Jurkat, Clone E6-1 (cell line): ENCODE results near the gene COA8.

Experiments
- DNase-seq: peaks from one replicate; pipeline ENCODE4 v3.0.0-alpha.2; 2011; ENCODE audit warnings: low read depth, low spot score
- H3K4me3 ChIP-seq: 2 replicates; pipeline ENCODE4 v1.5.1; 2011; ENCODE audit warnings: mild to moderate bottlenecking, low read length, control low read depth, moderate library complexity

The COA8 gene

DNA sequence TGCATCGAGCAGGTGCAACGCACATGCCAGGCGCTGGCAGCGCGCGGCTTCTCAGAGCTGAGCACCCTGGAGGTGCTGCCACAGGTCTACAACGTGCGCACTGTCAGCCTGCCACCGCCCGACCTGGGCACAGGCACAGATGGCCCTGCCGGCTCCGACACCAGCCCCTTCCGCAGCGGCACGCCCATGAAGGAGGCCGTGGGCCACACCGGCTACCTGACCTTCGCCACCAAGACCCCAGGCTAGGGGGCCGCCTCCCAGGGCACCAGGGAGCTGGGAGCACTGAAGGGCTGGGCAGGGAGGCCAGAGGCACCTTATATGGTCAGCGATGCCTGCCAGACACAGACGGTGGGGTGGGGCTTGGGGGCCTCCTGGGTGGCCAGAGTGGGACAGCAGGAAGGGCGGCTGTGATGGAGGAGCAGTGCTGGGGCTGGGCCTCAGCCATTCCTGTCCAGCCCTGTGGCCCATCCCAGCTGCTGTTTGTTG, 28.1 kb upstream of the COA8 start:
- H3K4me3 ChIP-seq: no peak overlapping the region

DNA sequence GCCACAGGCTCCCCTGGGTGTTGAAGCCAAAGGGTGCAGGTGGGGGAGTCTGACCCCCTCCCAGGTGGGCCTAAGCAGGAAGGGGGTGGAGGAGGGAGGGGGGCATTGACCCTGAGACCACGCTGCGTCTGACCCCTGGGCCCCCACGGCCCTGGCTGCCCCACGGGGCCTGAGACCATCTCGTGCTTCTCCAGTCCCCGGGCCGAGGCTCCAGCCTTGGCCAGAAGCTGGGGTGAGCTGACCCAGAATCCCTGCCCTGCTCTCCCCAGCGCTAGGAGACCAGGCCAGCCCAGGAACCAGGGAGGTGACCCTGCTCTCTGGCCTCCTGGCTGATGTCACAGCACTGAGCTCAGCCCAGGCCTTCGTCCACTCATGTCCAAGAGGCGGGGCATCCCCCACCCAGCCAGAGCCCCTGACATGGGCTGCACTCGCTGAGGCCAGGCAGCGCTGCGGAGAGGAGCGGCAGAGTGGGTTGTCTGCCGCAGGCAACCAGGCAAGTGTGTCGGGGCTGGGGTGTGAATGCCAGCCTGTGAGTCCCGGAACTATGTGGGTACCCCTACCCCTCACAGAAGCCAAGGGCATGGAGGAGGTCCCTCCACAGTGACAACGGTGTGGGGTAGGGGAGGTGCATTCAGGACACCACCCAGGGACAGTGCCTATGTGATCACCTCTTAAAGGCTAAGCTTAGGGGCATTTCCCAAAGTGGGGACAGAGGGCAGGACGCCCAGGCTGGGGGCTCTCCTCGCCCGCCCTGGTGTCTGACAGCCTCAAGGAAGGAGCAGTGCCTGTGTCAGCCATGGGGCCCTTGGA, 27.5 kb upstream of the COA8 start:
- DNase-seq: no peak
- no peak overlapping the region for H3K4me3 ChIP-seq

More for the DNA sequence above, 28.1 kb upstream of the COA8 start:
- DNase-seq: no peak

DNA sequence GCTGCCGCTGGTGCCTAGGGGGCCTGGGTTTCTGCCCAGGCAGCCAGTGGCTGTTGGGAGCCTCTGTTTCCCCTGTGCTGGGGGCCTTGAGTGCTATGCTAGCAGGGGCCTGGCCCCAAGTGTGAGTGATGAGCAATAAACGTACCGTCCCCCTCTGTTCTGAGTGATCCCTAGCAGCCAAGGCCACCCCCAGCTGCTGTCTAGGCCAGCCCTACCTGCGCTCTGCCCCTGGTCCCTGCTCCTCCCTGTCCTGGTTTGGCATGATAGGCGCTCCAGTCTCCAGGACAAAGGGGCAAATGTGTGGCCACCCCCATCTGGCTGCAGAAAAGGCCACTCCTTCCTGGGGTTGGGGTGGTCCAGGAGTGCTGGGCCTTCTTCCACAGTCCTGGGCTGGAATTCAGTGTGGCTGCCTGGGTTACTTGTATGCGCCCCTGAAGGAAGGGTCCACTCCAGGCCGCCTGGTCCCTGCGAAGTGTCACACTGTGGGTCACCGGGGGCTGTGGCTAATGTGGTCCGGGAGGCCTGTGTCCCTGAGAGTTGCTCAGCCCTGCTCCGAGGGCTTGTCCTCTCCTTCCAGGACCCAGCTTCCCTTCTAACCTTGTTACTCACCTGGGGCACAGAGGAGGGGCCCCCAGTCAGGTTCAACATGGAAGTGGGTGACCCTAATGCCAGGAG, 26.7 kb upstream of the COA8 start:
- no peak for DNase-seq
- H3K4me3 ChIP-seq: no peak overlapping the region

DNA sequence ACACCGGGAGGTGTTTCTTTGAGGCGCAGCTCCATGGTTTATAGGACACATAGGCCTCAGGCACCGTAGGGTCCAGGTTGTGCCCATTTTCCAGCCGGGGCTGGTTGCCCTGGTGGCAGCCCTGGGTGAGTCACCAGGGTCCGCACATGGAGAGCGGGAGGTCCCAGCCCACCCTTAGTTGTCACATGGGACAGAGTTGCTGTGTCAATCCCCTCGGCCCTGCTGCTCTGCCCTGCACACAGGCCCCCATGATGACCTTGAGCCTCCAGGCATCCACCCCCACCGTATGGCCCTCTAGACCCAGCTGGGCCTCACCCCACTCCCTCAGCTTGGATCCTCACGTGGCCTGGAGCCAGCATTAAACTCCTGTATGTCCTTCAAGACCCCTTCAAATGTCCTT, 26.1 kb upstream of the COA8 start:
- no peak for DNase-seq
- H3K4me3 ChIP-seq: no peak overlapping the region

DNA sequence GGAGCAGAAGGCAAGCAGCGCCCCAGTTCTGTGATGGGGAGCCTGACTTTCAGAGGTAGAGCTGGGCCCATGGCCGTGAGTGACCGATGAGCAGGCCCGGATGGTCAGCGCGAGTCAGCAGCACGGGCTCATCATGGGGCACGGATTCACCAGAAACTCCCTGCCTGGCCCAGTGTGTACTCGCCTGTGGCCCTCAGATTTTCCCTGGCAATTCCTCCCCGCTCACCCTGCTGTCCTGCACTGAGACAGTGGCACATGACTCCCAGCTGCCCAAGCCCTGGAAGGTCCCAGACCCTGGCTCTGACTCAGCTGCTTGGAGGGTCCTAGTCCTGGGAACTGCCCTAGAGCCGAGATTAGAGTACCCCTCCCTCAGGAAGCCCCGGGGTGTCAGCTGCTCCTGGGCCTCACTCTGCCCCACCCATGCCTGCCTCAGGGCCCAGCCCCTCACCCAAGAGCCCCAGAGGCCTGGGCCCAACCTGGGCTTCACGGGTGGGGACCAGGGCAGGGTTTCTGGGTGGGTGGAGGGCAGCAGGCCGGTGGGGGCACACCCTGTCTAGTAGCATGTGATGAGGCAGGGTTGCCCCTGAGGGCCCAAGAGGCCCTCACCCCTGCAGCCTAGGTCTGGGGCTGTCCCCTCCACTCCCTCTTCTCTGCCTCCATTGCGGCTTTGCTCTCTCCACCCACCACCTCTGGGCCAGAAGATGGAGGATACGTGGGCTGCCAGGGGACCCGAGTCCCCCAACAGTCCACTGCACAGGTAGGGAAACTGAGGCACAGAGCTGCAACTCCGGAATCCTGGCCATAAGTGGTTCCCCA, 25.4 kb upstream of the COA8 start:
- H3K4me3 ChIP-seq: no peak overlapping the region
- DNase-seq: no peak

DNA sequence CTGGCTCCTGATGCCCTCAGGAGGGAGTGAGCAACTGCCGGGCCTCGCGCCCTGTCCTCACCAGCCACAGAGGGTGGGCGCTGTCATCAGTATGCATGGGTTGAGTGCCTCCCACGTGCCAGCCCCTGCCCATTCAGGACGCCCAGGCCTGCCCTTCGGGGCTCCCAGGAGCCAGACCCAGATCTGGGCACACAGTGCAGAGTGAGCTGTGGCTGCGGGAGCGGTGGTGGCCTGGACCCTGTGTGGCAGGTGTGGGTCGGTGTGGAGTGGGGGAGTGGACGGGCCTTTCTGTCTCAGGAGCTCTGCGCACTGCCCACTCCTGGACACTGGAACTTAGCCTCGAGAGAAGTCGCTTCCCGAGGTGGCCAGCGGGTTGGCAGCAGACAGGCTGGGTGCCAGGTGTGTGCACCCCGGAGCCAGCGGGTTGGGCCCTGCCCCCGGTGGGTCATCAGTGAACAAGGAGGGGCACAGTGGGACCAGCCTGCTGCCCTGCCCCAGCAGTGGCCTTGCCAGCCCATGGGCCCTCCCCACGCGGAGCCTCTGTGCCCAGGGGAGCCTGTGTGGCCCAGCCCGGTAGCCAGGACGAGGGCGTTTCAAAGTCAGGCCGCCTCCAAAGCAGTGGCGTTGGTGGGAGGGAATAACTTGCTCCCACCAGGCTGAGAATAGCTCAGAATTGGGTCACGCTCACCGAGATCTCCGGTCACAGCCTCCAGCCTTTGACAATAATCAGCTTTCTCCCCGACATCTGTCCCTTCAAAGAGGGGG, 24.3 kb upstream of the COA8 start:
- H3K4me3 ChIP-seq: no peak overlapping the region
- no peak for DNase-seq

DNA sequence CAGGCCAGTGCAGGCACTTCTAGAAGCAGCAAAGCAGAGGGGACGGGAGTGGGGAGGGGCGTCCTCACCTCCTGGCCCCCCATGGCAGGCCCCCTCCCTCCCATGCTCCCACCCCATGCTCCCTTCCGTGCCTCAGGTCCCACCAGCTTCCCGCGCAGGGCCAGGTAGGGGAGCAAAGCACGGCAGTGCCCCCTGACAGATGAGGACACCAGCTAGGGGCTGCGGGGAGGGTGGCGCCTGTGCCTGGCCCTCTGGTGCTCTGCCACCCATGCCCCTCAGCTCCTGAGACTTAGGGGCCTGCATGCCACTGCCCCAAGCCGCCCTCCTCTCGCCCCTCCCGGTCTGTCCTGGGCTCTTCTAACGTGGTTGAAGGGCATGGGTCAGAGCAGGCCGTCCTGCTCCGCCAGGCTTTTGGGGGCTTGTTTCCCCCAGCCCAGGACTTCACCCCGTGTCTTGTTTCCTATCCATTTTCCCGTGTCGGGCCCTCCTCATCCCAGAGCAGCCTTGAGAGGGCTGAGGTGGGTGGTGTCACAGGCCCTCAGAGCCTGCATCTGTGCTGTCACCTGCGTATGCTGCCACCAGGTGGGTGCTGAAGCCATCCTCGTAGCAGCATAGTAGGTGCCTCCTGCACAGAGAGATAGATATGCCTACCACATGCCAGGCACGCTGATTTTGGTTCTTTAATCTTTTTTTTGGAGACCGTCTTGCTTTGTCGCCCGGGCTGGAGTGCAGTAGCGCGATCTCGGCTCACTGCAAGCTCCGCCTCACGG, 23.5 kb upstream of the COA8 start:
- H3K4me3 ChIP-seq: no peak overlapping the region
- DNase-seq: no peak

DNA sequence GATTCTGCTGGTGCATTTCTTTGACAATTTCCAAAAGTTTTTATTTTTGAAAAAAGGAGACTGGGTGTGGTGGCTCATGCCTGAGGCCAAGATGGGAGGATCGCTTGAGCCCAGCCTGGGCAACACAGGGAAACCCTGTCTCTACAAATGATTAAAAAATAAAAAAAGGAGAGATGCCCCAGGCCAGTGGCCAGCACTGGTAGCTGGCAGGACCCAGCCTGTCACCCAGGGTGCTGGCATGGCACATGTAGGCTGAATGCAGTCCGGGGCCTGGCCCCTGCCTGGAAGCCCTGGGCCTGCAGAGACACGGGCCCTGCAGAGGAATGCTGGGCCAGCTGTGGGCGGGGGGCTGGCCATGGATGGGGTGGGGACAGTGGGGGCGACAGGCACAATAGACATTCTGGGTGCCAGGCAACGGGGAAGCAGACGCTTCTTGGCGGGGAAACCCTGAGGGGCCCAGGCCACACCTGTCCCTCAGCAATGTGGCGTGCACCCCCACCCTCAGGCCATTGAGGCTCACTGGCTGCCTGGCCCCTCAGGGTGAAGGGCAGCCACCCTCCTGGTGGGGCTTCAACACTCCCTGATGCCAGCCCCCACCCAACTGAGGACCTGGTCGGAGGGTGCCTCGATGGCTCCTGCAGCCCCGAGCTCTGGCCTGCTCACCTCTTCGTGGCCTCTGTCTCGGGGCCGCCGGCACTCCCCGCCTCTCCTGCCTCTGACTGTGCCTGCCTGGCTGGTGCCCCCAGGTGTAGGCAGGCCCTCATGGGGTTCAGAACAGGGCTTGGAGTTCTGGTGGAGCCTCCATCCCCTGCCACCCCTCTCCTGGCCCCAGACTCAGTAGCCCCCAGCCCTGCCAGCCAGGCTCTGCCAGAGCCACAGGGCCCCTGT, 21.7 kb upstream of the COA8 start:
- no peak for DNase-seq
- no peak overlapping the region for H3K4me3 ChIP-seq

DNA sequence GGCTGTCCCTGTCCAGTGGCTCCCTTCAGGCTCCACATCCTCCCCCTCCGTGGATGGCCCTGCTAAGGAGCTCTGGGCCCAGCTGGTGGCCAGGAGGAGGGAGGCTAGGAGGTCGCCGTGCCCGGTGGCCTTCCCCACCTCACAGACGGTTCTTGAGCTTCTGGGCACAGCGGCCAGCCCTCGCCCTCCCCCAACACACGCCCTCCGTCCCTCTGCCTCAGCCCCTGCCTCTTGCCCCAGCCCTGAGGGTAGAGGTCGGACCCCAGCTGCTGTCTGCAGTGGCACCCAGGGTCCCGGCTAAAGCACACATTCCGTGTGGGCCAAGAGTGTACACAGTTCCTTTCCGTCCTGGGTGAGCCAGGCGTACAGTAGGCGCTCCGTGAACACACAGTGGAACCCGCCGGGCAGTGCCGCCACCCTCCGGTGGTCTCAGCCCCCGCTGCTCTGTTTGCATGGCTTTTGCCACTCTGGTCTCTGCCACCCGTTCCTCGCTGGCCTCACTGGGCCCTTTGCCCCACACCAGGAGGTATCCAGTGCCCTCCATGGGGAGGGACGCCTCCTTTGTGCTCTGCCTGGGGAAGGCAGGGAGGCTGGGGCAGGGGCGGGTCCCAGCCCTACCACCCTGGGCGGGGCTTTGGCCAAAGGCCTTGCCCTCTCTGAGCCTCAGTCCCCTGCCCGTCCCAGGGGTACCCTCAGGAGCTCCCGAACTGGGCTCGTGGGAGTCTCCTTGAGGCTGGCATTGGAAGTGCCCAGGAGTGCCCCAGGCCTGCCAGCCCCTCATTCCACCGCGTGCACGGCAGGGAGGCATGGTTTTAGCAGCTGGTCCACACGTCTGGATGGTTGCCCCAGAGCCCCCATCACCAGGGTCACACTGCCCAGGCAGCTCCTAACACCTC, 20.8 kb upstream of the COA8 start:
- DNase-seq: no peak
- no peak overlapping the region for H3K4me3 ChIP-seq

DNA sequence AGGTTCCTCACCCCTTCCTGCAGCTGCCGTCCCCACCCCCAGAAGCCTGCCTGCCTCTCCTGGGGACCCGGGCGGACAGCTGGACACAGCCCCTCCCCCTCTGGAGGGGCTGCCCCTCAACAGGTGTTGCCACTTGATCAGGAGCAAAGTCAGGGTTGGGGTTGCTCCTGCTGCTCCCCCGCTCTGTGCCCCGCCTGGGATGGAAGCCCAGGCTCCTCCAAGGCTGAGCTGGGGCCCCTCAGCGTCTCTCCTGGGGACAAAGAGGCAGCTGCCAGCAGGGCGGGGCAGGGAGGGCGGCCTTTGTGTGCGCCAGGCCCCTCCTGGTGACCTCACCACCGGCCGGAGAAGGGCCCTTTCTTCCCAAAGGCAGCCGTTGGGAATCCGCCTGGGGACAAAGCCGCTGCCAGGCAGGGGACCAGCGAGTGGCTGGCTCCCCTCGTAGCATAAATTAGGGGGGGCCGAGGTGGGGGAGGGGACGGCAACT, 20.1 kb upstream of the COA8 start:
- no peak for DNase-seq
- no peak overlapping the region for H3K4me3 ChIP-seq

DNA sequence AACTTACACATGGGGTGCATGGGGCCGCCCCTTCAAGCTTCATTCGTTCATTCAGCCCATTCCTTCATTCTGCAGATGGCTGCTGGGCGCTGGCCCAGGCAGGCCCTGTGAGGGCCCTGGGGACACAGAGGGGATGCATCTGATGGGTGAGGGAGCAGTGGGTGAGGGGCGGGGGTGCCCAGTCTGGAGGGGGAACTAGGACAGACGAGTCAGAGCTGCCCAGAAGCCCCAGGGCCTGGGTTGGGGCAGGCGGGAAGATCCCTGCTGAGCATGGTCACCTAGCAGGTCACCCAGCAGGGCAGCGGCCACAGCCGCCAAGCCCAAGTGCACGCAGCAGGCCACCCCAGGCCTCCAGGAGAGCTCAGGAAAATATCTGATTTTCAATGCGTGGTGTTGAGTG, 19.6 kb upstream of the COA8 start:
- H3K4me3 ChIP-seq: no peak overlapping the region
- no peak for DNase-seq

DNA sequence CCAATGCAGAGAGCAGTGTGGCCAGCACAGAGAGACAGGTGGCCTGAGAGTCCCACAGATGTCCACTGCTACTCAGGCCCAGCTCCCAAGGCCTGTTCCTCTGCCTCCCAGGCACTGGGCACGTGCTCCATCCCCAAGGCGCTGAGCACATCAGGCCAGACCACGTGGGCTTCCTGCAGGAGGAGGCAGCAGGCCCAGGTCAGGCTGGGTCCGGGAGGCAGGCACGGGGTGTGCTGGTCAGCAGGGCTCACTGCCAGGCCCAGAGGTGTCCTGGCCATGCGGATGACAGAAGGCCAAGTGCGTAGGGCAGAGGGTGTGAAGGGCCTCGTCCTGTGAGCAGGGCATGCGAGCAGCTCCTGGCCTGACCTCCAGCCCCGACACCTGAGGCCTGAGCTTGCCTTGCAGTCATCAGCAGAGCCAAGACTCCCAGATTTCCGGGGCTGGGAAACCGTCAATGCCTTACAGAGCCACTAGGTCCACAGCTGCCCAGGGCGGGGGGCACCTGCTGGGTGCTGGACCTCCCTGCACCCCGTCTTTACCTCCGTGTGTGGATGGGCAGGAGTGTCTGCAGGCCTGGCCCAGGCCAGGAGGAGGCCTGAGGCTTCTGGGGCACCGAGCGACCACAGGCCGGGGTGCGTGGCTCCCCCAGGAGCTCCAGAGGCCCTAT, 18.9 kb upstream of the COA8 start:
- no peak for DNase-seq
- H3K4me3 ChIP-seq: no peak overlapping the region

DNA sequence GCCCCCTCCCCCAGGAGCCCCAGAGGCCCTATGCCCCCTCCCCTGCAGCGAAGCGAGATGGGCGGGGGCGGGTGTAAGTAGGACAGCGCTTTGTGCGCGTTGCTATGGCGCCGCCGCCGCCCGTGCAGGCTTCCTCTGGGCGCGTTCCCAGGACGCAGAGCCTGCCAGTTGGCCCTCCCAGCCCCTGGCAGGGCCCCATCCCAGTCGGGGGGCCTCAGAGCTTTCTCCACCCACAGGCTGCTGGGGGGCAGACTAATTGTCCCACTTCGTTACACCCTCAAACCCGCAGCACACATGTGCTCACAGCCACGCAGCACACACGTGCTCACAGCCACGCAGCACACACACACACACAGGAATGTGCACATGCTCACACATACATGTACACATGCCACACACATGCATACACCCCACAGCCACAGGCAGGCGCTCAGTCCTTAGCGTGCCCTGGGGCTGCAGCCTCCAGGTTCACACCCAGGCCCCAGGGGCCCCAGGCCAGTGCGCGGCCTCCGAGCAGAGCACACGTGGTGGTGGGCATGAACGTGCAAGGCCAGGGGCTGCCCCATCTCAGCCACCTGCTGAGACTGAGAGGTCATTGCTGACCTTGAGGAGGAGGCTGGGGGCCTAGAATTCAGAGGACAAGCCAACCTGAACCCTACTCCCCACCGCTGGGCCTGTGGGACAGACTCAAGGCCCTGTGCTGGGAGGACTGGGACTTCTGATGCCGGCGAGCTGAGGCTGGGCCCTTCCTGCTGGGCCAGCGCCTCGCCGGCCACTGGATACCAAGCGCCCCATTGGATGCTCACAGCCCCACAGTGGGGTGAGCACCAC, 18.2 kb upstream of the COA8 start:
- DNase-seq: no peak
- no peak overlapping the region for H3K4me3 ChIP-seq

DNA sequence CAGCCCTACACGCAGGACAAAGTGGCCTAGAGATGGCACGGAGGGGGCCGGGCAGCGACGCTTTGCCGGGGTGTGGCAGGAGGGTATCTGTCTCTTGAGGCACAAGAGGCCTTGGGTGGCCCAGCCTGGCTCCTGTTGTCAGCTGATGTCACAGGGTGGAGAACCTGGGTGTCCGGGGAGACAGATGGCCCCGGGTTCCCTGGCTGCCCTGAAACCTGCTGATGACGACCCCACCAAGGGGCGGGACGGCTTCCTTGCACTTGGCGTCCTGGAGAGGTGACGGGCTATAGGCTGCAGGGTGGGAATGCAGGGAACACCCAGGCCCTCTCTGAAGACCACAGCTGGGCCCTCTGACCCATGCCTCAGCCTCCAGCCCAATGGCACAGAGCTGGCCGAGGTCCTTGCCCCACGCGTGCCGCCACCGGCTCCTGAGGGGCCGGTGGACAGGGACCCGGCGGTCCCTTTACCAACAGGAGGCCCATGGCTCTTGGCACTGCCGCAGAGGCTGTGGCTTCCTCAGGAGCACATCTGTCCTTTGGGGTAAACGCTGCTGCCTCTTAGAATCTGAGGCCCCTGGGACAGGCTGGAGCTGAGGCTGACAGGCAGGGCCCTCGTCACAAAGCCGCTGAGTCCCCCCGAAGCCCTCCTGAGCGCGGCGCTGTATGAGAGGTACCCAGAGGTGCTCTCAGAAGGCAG, 17.4 kb upstream of the COA8 start:
- no peak overlapping the region for H3K4me3 ChIP-seq
- no peak for DNase-seq
